GM10248 (cell line): ENCODE data around the gene AGBL5.

ENCODE experiments used
- CTCF ChIA-PET: fragments of 300-600 bp; sonication (Branson Sonifier 250); formaldehyde crosslinking; extraction: SDS; loops from one replicate; lab custom pipeline; 2021; ENCODE audit warnings: antibody characterized with exemption; lab: Yijun Ruan, JAX
- POLR2A ChIA-PET: fragments of 350-650 bp; sonication (Branson Sonifier 250); formaldehyde crosslinking; extraction: SDS; loops from one replicate; lab custom pipeline; 2020; ENCODE audit warnings: antibody characterized with exemption; lab: Yijun Ruan, JAX
- DNase-seq: peaks from one replicate; pipeline ENCODE4 v3.0.0; 2012; ENCODE audit errors: extremely low spot score
- CTCF ChIP-seq: IDR thresholded peaks from 2 replicates; pipeline ENCODE4 v1.5.1; 2012; ENCODE audit warnings: mild to moderate bottlenecking, low read depth; ENCODE audit errors: extremely low read depth, missing control alignments, control extremely low read depth

AGBL5 gene

GRCh38 chr2:27033253-27033852 lies 18.1 kb upstream of the AGBL5 start:
- CTCF ChIA-PET = interaction anchor here (1.0 to 7.2 kb wide), 8 partner anchors 10 to 72 kb away, joined by 3 to 66 read pairs (median 6); partner anchors contain the start of gene AGBL5
- no peak for TF ChIP-seq CTCF
- no peak for DNase-seq
- POLR2A ChIA-PET = interaction anchor here (0.6 to 1.7 kb wide), 3 partner anchors 8 to 17 kb away, joined by 3 to 11 read pairs (median 3); partner anchors contain the start of gene AGBL5

GRCh38 chr2:27038012-27038411 lies 13.5 kb upstream of the AGBL5 start:
- no peak for TF ChIP-seq CTCF
- no peak for DNase-seq
- CTCF ChIA-PET = interaction anchor here (1.0 to 7.2 kb wide), 6 partner anchors 11 to 50 kb away, joined by 3 to 66 read pairs (median 4); partner anchors contain the start of gene AGBL5
- POLR2A ChIA-PET = interaction anchor here (0.5 to 2.2 kb wide), 5 partner anchors 8 to 312 kb away, joined by 3 to 11 read pairs (median 3); partner anchors contain the start of gene AGBL5

- no peak for DNase-seq
- no peak for TF ChIP-seq CTCF
- ChIA-PET CTCF (interaction anchor here (1.0 to 7.2 kb wide), 6 partner anchors 10 to 49 kb away, joined by 3 to 66 read pairs (median 4); partner anchors contain the start of gene AGBL5), POLR2A (interaction anchor here (0.5 to 4.0 kb wide), 4 partner anchors 11 to 312 kb away, joined by 3 to 30 read pairs (median 8); partner anchors contain the start of gene AGBL5)
These were observed 12.7 kb upstream of the AGBL5 start for GRCh38 chr2:27038631-27039339.

- no peak for DNase-seq
- no peak for TF ChIP-seq CTCF
- ChIA-PET CTCF (interaction anchor here (1.1 to 7.2 kb wide), 3 partner anchors 9 to 47 kb away, joined by 3 to 66 read pairs (median 4); partner anchors contain the start of genes AGBL5 and KHK), POLR2A (interaction anchor here (4.0 kb wide), 1 partner anchor 11 kb away, joined by 30 read pairs; the partner anchor contains the start of gene AGBL5)
These were observed 12.0 kb upstream of the AGBL5 start for GRCh38 chr2:27039426-27039825.

GRCh38 chr2:27039871-27040270 lies 11.6 kb upstream of the AGBL5 start:
- POLR2A ChIA-PET = interaction anchor here (0.6 to 4.0 kb wide), 2 partner anchors 10 to 35 kb away, joined by 3 to 30 read pairs; partner anchors contain the start of gene AGBL5
- TF ChIP-seq CTCF = no peak
- CTCF ChIA-PET = interaction anchor here (1.1 to 7.2 kb wide), 3 partner anchors 9 to 47 kb away, joined by 3 to 66 read pairs (median 4); partner anchors contain the start of genes AGBL5 and KHK
- DNase-seq = no peak

GRCh38 chr2:27040282-27040681 lies 11.2 kb upstream of the AGBL5 start:
- TF ChIP-seq CTCF = no peak
- CTCF ChIA-PET = interaction anchor here (1.1 to 1.6 kb wide), 5 partner anchors 42 to 80 kb away, joined by 3 to 5 read pairs (median 3); partner anchors contain the start of gene KHK
- POLR2A ChIA-PET = interaction anchor here (0.6 to 4.0 kb wide), 2 partner anchors 10 to 34 kb away, joined by 3 to 30 read pairs; partner anchors contain the start of gene AGBL5
- DNase-seq = no peak
